Medulla oblongata (tissue), 1 donor: Measurements from ENCODE around the gene CDCP1.

Source experiments
- DNase-seq: peaks from one replicate; pipeline ENCODE4 v3.0.0-alpha.2; 2015; ENCODE audit errors: extremely low spot score

Gene CDCP1

GRCh38 chr3:45113625-45114050, 32.5 kb downstream of the CDCP1 start:
- DNase-seq = no peak

GRCh38 chr3:45112939-45113338, 33.2 kb downstream of the CDCP1 start:
- no peak for DNase-seq

GRCh38 chr3:45110509-45110833, 35.7 kb downstream of the CDCP1 start:
- DNase-seq = no peak

GRCh38 chr3:45109771-45110508, 36.2 kb downstream of the CDCP1 start:
- DNase-seq = peak; percentile 34

- no peak for DNase-seq
Observed at GRCh38 chr3:45106874-45107273, 39.3 kb downstream of the CDCP1 start.

- DNase-seq = no peak
Observed at GRCh38 chr3:45105855-45106671, 40.1 kb downstream of the CDCP1 start.

- no peak for DNase-seq
Observed at GRCh38 chr3:45104715-45105711, 41.2 kb downstream of the CDCP1 start.

- DNase-seq = no peak
Observed at GRCh38 chr3:45103753-45104714, 42.1 kb downstream of the CDCP1 start.

- no peak for DNase-seq
Observed at GRCh38 chr3:45103334-45103733, 42.8 kb downstream of the CDCP1 start.

GRCh38 chr3:45100981-45101407, 45.2 kb downstream of the CDCP1 start:
- no peak for DNase-seq

- no peak for DNase-seq
Observed at GRCh38 chr3:45098310-45098709, 47.9 kb downstream of the CDCP1 start.

GRCh38 chr3:45097296-45097883, 48.8 kb downstream of the CDCP1 start:
- DNase-seq = no peak

GRCh38 chr3:45095916-45096526, 50.2 kb downstream of the CDCP1 start:
- DNase-seq = no peak

- no peak for DNase-seq
Observed at GRCh38 chr3:45093176-45093575, 53.0 kb downstream of the CDCP1 start.

GRCh38 chr3:45092132-45093031, 53.8 kb downstream of the CDCP1 start:
- no peak for DNase-seq

GRCh38 chr3:45090855-45091254, 55.3 kb downstream of the CDCP1 start:
- DNase-seq = no peak

- DNase-seq = no peak
Observed at GRCh38 chr3:45088543-45089358, 57.4 kb downstream of the CDCP1 start.

GRCh38 chr3:45087155-45087554, 59.0 kb downstream of the CDCP1 start:
- DNase-seq = no peak
